Activated T-helper 1 cell treated with Interleukin-2 at 50 U/mL for 16 hours (primary cell): ENCODE data around the gene FBXO28.
"Not testable (repeated sequence)": the region's sequence is repeated elsewhere in the genome, so short reads cannot be mapped to it uniquely, and the experiment has no call there.

Experiments
- DNase-seq: peaks from one replicate; pipeline ENCODE4 v3.0.0-alpha.2; 2020; ENCODE audit warnings: low read depth

FBXO28 gene

DNA sequence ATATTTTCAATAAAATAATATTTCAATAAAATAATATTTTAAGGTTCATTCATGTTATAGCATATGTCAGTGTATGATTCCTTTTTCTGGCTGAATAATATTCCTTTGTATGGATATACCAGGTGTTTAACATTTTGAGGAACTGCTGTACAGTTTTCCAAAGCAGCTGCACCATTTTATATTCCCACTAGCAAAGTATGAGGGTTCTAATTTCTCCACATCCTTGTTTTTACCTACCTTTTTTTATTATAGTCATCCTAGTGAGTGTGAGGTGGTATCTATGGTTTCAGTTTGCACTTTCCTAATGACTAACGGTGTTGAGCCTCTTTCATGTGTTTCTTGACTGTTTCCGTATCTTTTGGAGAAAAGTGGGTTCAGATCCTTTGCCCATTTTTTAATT is 74.4 kb downstream of the FBXO28 start:
- no peak for DNase-seq

- DNase-seq = no peak
Measured at GRCh38 chr1:224189561-224189960, 75.7 kb downstream of the FBXO28 start.

DNA sequence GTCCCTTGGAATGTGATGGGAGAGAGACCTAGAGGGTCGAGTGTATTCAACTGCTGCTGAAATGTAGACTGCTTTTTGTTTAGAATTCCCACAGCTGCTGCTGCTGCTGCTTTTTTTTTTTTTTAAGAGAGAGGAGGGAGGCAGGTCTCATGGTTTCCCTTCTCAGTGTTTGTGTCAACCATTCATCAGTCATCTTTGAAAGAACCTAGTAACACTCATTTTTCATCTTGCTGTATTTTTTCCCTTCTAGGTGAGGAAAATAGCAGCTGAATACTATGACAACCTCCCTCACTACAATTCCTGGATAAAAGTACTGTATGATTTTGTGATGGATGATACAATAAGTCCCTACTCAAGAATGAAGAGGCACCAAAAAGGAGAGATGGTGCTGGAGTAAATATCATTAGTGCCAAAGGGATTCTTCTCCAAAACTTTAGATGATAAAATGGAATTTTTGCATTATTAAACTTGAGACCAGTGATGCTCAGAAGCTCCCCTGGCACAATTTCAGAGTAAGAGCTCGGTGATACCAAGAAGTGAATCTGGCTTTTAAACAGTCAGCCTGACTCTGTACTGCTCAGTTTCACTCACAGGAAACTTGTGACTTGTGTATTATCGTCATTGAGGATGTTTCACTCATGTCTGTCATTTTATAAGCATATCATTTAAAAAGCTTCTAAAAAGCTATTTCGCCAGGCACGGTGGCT is 78.3 kb downstream of the FBXO28 start:
- DNase-seq = no peak

- DNase-seq = no peak
Measured at GRCh38 chr1:224193319-224193966, 79.5 kb downstream of the FBXO28 start.

DNA sequence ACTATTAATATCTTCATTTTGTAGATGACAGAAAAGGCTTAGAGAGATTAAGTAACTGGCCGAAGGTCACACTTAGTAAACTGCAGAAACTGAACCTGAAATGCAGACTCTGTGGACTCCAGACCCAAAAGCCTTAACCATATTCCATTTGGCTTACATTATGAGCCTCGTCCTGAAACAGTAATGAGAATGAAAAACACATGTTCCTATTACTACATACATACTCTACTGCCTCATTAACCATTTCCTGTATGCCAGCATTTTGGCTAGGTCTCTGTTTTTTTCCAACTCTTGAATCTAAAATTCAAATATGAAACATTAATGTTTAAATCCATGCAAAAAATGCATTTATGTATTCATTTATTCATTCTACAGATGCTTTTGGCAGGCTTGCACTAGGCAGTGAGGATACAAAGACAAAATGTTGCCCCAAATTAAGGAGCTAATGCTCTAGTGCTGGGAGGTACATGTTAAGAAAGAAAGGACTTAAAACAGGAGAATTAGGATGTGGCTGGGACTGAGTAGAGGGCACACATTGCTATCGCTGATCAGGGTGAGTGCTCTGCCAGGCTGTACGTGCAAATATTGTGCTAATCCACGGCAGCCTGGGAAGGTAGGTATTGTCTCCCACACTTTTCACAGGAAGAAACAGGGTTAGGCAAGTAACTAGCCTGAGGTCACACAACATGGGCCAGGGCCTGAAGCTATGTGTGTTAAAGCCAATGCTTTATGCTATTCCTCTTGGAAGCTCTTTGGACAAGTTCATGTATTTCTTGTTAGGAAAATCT is 83.1 kb downstream of the FBXO28 start:
- no peak for DNase-seq

GRCh38 chr1:224198572-224198971 is 84.7 kb downstream of the FBXO28 start:
- DNase-seq = no peak

GRCh38 chr1:224199679-224200078 is 85.8 kb downstream of the FBXO28 start:
- no peak for DNase-seq

DNA sequence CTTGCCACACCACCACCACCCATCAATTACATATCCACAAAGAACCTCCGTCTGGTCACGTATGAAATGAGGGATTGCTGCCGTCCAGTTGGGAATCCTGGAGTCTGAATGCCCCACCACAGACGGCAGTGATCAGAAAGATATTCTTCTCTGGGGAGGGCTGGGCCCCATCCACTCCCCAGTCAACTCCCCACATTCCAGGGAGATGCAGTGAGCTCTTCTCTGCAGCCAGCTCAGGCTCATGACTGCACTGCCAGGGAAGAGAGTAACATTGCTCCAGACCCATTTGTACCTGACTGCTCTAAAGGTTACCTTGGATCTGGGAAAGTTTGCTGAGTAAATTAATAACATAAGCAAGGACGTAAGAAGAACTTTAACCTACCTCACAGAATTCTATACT is 87.5 kb downstream of the FBXO28 start:
- DNase-seq = no peak

GRCh38 chr1:224201853-224202252 is 87.9 kb downstream of the FBXO28 start:
- DNase-seq = no peak

GRCh38 chr1:224203243-224204016 is 89.5 kb downstream of the FBXO28 start:
- no peak for DNase-seq

GRCh38 chr1:224205438-224205840 is 91.5 kb downstream of the FBXO28 start:
- no peak for DNase-seq

GRCh38 chr1:224205931-224206538 is 92.1 kb downstream of the FBXO28 start:
- not testable (repeated sequence) for DNase-seq

- DNase-seq = no peak
Measured at GRCh38 chr1:224211206-224211962, 97.5 kb downstream of the FBXO28 start.
